Stomach (tissue), 4 donors: ENCODE measurements around the gene ADIRF.
"Not testable (repeated sequence)": the region's sequence is repeated elsewhere in the genome, so short reads cannot be mapped to it uniquely, and the experiment has no call there.

Experiments used
- CTCF ChIP-seq, 7 experiments: fragments of 450-650 bp in 4 of 7; fragments of 200-600 bp in 3 of 7; sonication (generic) in 3 of 7; IDR thresholded peaks; one replicate each; pipeline ENCODE4 v1.5.1; 2016 to 2019; ENCODE audit warnings: antibody characterized with exemption in 7 of 7, control low read depth in 2 of 7, mild to moderate bottlenecking in 1 of 7
- POLR2A ChIP-seq, 4 donors: fragments of 450-650 bp; IDR thresholded peaks; one replicate each; pipeline ENCODE4 v1.6.1; 2016; ENCODE audit warnings: antibody characterized with exemption in 4 of 4, control low read depth in 2 of 4, mild to moderate bottlenecking in 1 of 4, moderate library complexity in 1 of 4

GRCh38 chr10:87018127-87018526 lies 49.8 kb downstream of the ADIRF start:
- not testable (repeated sequence) for TF ChIP-seq POLR2A, CTCF (IDR thresholded peaks at IDR 0.05)
